Endothelial cell of umbilical vein (primary cell): ENCODE measurements around the gene ZDHHC14. TPM values are rescaled to one million over a fixed set of nuclear protein-coding genes. Genes with fewer than 3 reads are reported as not detected.

ENCODE experiments used
- BruUV-seq: library from RNA; stranded (reverse); fragments of 400-500 nt; replicated peaks from 2 replicates; lab custom pipeline; 2021; lab: Mats Ljungman, UMichigan
- CTCF ChIA-PET: fragments of 300-600, 350-600 bp; sonication (Branson Sonifier 250); formaldehyde crosslinking; loops from one replicate; lab custom pipeline; 2021; ENCODE audit warnings: antibody characterized with exemption, inconsistent platforms; lab: Charles Lee
- POLR2A ChIA-PET: fragments of 300-600, 350-600 bp; sonication (Branson Sonifier 250); formaldehyde crosslinking; loops from one replicate; lab custom pipeline; 2021; ENCODE audit warnings: antibody characterized with exemption, inconsistent platforms; lab: Charles Lee
- DNase-seq: peaks from one replicate; pipeline ENCODE4 v3.0.0-alpha.2; 2011; ENCODE audit warnings: low read depth, low spot score
- FAIRE-seq: peaks from 2 replicates; lab custom pipeline; 2011; peaks lifted over from hg19 to GRCh38; lab: Jason Lieb, UNC
- H2AFZ ChIP-seq: 2 replicates; pipeline ENCODE4 v1.6.0; 2012; ENCODE audit warnings: low read depth, low read length, control low read depth, inconsistent platforms
- H3K27ac ChIP-seq: 2 replicates; pipeline ENCODE4 v1.5.1; 2011; ENCODE audit warnings: low read depth, mild to moderate bottlenecking, control low read depth, low read length, moderate library complexity; ENCODE audit not compliant: insufficient read depth
- H3K27me3 ChIP-seq, 2 experiments: 2 replicates each; pipeline versions ENCODE4 v1.6.0 to v1.6.1; 2011; ENCODE audit warnings: low read length in 2 of 2, mixed read lengths in 1 of 2; ENCODE audit not compliant: control insufficient read depth in 2 of 2, insufficient read depth in 2 of 2
- H3K36me3 ChIP-seq, 2 experiments: 2 replicates in 1 of 2; 3 replicates in 1 of 2; pipeline ENCODE4 v1.5.1; 2011; ENCODE audit warnings: low read length in 2 of 2, mild to moderate bottlenecking in 1 of 2, moderate library complexity in 1 of 2; ENCODE audit not compliant: control insufficient read depth in 2 of 2, insufficient read depth in 2 of 2; ENCODE audit errors: extremely low read depth in 1 of 2
- H3K4me1 ChIP-seq: 3 replicates; pipeline ENCODE4 v1.5.1; 2011; ENCODE audit warnings: mild to moderate bottlenecking, low read length; ENCODE audit not compliant: control insufficient read depth, insufficient read depth; ENCODE audit errors: extremely low read depth
- H3K4me2 ChIP-seq: 2 replicates; pipeline ENCODE4 v1.6.1; 2011; ENCODE audit warnings: low read length, control low read depth, mixed read lengths; ENCODE audit not compliant: insufficient read depth
- H3K4me3 ChIP-seq, 3 experiments: fragments of 200-600 bp in 1 of 3; sonication (generic), shearing (Covaris generic) in 1 of 3; replicated peaks in 1 of 3; 2 replicates each; pipeline ENCODE4 v1.5.1; 2011 to 2016; ENCODE audit warnings: control low read depth in 3 of 3, low read length in 3 of 3, mild to moderate bottlenecking in 2 of 3, inconsistent platforms in 1 of 3, low read depth in 1 of 3, moderate library complexity in 1 of 3; ENCODE audit not compliant: insufficient read depth in 1 of 3
- H3K79me2 ChIP-seq: 2 replicates; pipeline ENCODE4 v1.6.0; 2012; ENCODE audit warnings: low read length, inconsistent platforms; ENCODE audit not compliant: control insufficient read depth, insufficient read depth
- H3K9ac ChIP-seq: replicated peaks from 2 replicates; pipeline ENCODE3; 2011; ENCODE audit warnings: low read length, control low read depth; ENCODE audit not compliant: insufficient read depth; ENCODE audit errors: extremely low read depth
- H3K9me1 ChIP-seq: replicated peaks from 3 replicates; pipeline ENCODE4 v1.6.0; 2011; ENCODE audit warnings: mild to moderate bottlenecking, low read length; ENCODE audit not compliant: control insufficient read depth, insufficient read depth; ENCODE audit errors: extremely low read depth
- H3K9me3 ChIP-seq: replicated peaks from 2 replicates; pipeline ENCODE4 v1.5.1; 2012; ENCODE audit warnings: low read length, inconsistent platforms; ENCODE audit not compliant: control insufficient read depth, insufficient read depth
- H4K20me1 ChIP-seq: replicated peaks from 2 replicates; pipeline ENCODE3; 2011; ENCODE audit warnings: mild to moderate bottlenecking, low read length; ENCODE audit not compliant: control insufficient read depth, insufficient read depth; ENCODE audit errors: extremely low read depth
- EZH2 ChIP-seq: IDR thresholded peaks from 2 replicates; pipeline ENCODE4 v1.6.1; 2012; ENCODE audit warnings: borderline replicate concordance, low read depth, mild to moderate bottlenecking, moderate library complexity, low read length, inconsistent platforms; ENCODE audit not compliant: severe bottlenecking
- FOS ChIP-seq: IDR thresholded peaks from 2 replicates; pipeline ENCODE4 v1.6.1; 2011; ENCODE audit warnings: mild to moderate bottlenecking, low read length, moderate library complexity, borderline replicate concordance; ENCODE audit not compliant: insufficient read depth
- GATA2 ChIP-seq: IDR thresholded peaks from 2 replicates; pipeline ENCODE4 v1.7.0; 2011; ENCODE audit warnings: low read depth, mild to moderate bottlenecking, moderate library complexity, mixed read lengths, low read length; ENCODE audit not compliant: insufficient read length, insufficient read depth
- MYC ChIP-seq: IDR thresholded peaks from one replicate; pipeline ENCODE4 v1.6.1; 2011; ENCODE audit warnings: mild to moderate bottlenecking, low read depth, low read length
- dilution Hi-C: fragments of 300-500 bp; cut with MboI; formaldehyde crosslinking; loops from one replicate; pipeline ENCODE4 v1.15.0; 2019; ENCODE audit warnings: low sequenced_read_pairs; ENCODE audit not compliant: extremely low pct_ligation_motif_present
- intact Hi-C: fragments of 100-400 bp; cut with micrococcal nuclease; formaldehyde crosslinking; loops from one replicate; pipeline ENCODE4 v1.10.0; 2022
- polyA plus RNA-seq, 4 experiments: library from polyadenylated mRNA; depleted of rRNA in 3 of 4; stranded (reverse) in 3 of 4; unstranded in 1 of 4; fragments of >200 nt; gene quantifications; 2 replicates each; pipeline versions ENCODE4 v1.2.1 to v1.2.3, GENCODE V29; 2011 to 2012; ENCODE audit warnings: missing spikeins in 1 of 4
- total RNA-seq: library from RNA; stranded (reverse); gene quantifications from 2 replicates; pipeline ENCODE4 v1.2.3, GENCODE V29; 2021

ZDHHC14 gene
- total and polyA plus RNA-seq, 2 donors (not counting 3 experiments of a cell fraction or from before 2014, with no cell fraction given): 23.0 to 25.6 TPM

- FAIRE-seq (peak; percentile 44), DNase-seq (no peak)
- no TSS peak for BruUV-seq
- Histone ChIP-seq H3K9me1 (no peaks in the 10 kb centered on the region), H3K9ac (no peak overlapping the region), H3K79me2 (no peaks in the 10 kb centered on the region), H3K9me3 (no peaks in the 10 kb centered on the region), H3K36me3 (no peaks in the 10 kb centered on the region), H3K4me3 (no peak overlapping the region), H3K4me2 (no peak overlapping the region), H3K4me1 (no peaks in the 10 kb centered on the region), H4K20me1 (no peaks in the 10 kb centered on the region), H3K27ac (no peak overlapping the region), H3K27me3 (no peaks in the 10 kb centered on the region), H2AFZ (no peak overlapping the region)
- no peak for TF ChIP-seq GATA2
- no peak for TF ChIP-seq MYC
- ChIA-PET CTCF (interaction anchor here (1.3 to 1.4 kb wide), 2 partner anchors 10 to 255 kb away, joined by 3 read pairs; no protein-coding TSS in a partner anchor), POLR2A (no interaction called here)
- dilution Hi-C loops: no loop called here
- intact Hi-C loops: no loop called here
Observed at GRCh38 chr6:157570104-157570503, 189.1 kb downstream of the ZDHHC14 start.

- DNase-seq: no peak
- dilution Hi-C loops (no loop called here), intact Hi-C loops (no loop called here)
- no peak for FAIRE-seq
- H3K4me3 ChIP-seq: no peak overlapping the region
- TF ChIP-seq FOS (no peak), EZH2 (no peak)
- no peaks in the 10 kb centered on the region for H3K27me3 ChIP-seq
- H2AFZ ChIP-seq: no peak overlapping the region
- no peak overlapping the region for H3K9ac ChIP-seq
- CTCF ChIA-PET: interaction anchor here (1.2 to 1.4 kb wide), 3 partner anchors 10 to 256 kb away, joined by 3 read pairs; no protein-coding TSS in a partner anchor
- no peaks in the 10 kb centered on the region for H3K79me2 ChIP-seq
- no peaks in the 10 kb centered on the region for H3K9me1 ChIP-seq
- H3K36me3 ChIP-seq: no peaks in the 10 kb centered on the region
- BruUV-seq: no TSS peak
- H3K4me2 ChIP-seq: no peak overlapping the region
- H4K20me1 ChIP-seq: no peaks in the 10 kb centered on the region
- H3K27ac ChIP-seq: no peak overlapping the region
- H3K9me3 ChIP-seq: no peaks in the 10 kb centered on the region
- POLR2A ChIA-PET: interaction anchor here (0.8 kb wide), 1 partner anchor 9 kb away, joined by 3 read pairs; no protein-coding TSS in a partner anchor
- H3K4me1 ChIP-seq: no peaks in the 10 kb centered on the region
Observed at GRCh38 chr6:157570752-157571151, 189.8 kb downstream of the ZDHHC14 start.
